Caco-2 (cell line): Measurements from ENCODE around the gene CLIC3. TPM values are rescaled to one million over a fixed set of nuclear protein-coding genes. Genes with fewer than 3 reads are reported as not detected.

Experiments used
- BruUV-seq: library from RNA; stranded (reverse); fragments of 400-500 nt; replicated peaks from 2 replicates; lab custom pipeline; 2021; lab: Mats Ljungman, UMichigan
- CTCF ChIA-PET: fragments of 300-600 bp; sonication (Branson Sonifier 250); formaldehyde crosslinking; loops from one replicate; lab custom pipeline; 2022; ENCODE audit warnings: antibody characterized with exemption; lab: Charles Lee
- POLR2A ChIA-PET: fragments of 300-600 bp; sonication (Branson Sonifier 250); formaldehyde crosslinking; loops from one replicate; lab custom pipeline; 2022; ENCODE audit warnings: antibody characterized with exemption; lab: Charles Lee
- DNase-seq, 2 experiments: peaks; one replicate each; pipeline versions ENCODE4 v3.0.0 to v3.0.0-alpha.2; 2020 to 2022
- H3K27me3 ChIP-seq: replicated peaks from 2 replicates; pipeline ENCODE4 v1.6.0; 2011; ENCODE audit warnings: low read length; ENCODE audit not compliant: control insufficient read depth, insufficient read depth
- H3K36me3 ChIP-seq: 2 replicates; pipeline ENCODE4 v1.5.1; 2011; ENCODE audit warnings: low read length; ENCODE audit not compliant: control insufficient read depth, insufficient read depth
- H3K4me1 ChIP-seq: fragments of 250-450 bp; sonication (Bioruptor Pico); 2 replicates; pipeline ENCODE4 v1.5.1; 2020; ENCODE audit warnings: mild to moderate bottlenecking
- H3K4me3 ChIP-seq: 2 replicates; pipeline ENCODE4 v1.5.1; 2011; ENCODE audit warnings: low read depth, mild to moderate bottlenecking, control low read depth, low read length
- H3K9me3 ChIP-seq: fragments of 250-450 bp; sonication (Bioruptor Pico); 2 replicates; pipeline ENCODE4 v1.5.1; 2020; ENCODE audit warnings: mild to moderate bottlenecking, moderate library complexity
- H3K27ac Mint-ChIP-seq: one replicate; pipeline ENCODE4 v1.8.0; 2022; ENCODE audit warnings: mixed read lengths; ENCODE audit not compliant: unreplicated experiment
- H3K27me3 Mint-ChIP-seq: one replicate; pipeline ENCODE4 v1.8.0; 2022; ENCODE audit warnings: mixed read lengths; ENCODE audit not compliant: insufficient read depth, unreplicated experiment
- H3K36me3 Mint-ChIP-seq: one replicate; pipeline ENCODE4 v1.8.0; 2022; ENCODE audit warnings: mild to moderate bottlenecking, mixed read lengths; ENCODE audit not compliant: insufficient read depth, unreplicated experiment
- H3K4me1 Mint-ChIP-seq: one replicate; pipeline ENCODE4 v1.8.0; 2022; ENCODE audit warnings: low read depth, mixed read lengths; ENCODE audit not compliant: unreplicated experiment
- H3K4me3 Mint-ChIP-seq: one replicate; pipeline ENCODE4 v1.8.0; 2022; ENCODE audit warnings: mild to moderate bottlenecking, moderate library complexity, mixed read lengths; ENCODE audit not compliant: unreplicated experiment
- H3K9me3 Mint-ChIP-seq: one replicate; pipeline ENCODE4 v1.8.0; 2022; ENCODE audit warnings: mixed read lengths; ENCODE audit not compliant: unreplicated experiment
- intact Hi-C: fragments of 100-400 bp; cut with micrococcal nuclease; formaldehyde crosslinking; loops from one replicate; pipeline ENCODE4 v1.10.0; 2022; ENCODE audit not compliant: unreplicated experiment
- total RNA-seq: library from RNA; stranded (reverse); gene quantifications from 2 replicates; pipeline ENCODE4 v1.2.3, GENCODE V29; 2022
- TF ChIP-seq, protein P1 (sequence below), 2 experiments: fragments of 200-600 bp in 1 of 2; IDR thresholded peaks; 1 replicate in 1 of 2; 2 replicates in 1 of 2; pipeline versions ENCODE4 v1.5.1 to v1.8.0; 2011 to 2022; ENCODE audit warnings: antibody characterized with exemption in 1 of 2, control low read depth in 1 of 2, inconsistent platforms in 1 of 2, low read depth in 1 of 2, low read length in 1 of 2, mild to moderate bottlenecking in 1 of 2, moderate library complexity in 1 of 2; ENCODE audit not compliant: insufficient read depth in 1 of 2, severe bottlenecking in 1 of 2, unreplicated experiment in 1 of 2

CLIC3 gene
- total RNA-seq, 1 experiment from 2014 or later = 4.7 TPM

DNA sequence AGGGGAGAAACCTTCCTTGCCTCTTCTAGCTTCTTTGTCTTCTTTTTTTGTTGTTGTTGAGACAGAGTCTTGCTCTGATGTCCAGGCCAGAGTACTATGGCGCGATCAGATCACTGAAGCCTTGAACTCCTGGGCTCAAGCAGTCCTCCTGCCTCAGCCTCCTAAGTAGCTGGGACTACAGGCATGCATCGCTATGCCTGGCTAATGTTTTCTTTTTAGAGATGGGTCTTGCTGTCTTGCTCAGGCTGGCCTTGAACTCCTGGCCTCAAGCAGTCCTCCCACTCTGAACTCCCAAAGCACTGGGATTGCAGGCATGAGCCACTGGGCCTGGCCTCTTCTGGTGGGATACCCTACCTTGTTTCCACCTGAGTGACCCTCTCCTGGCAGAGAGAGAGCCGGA lies 7.5 kb downstream of the CLIC3 start:
- H3K27me3 ChIP-seq = no peaks in the 10 kb centered on the region
- DNase-seq = no peak
- no TSS peak for BruUV-seq
- Mint-ChIP-seq H3K4me3 (no peak overlapping the region), H3K36me3 (peaks cover 18% of the 10 kb centered on the region), H3K27ac (peak overlapping the region; percentile 14), H3K9me3 (no peaks in the 10 kb centered on the region), H3K27me3 (no peaks in the 10 kb centered on the region), H3K4me1 (peaks cover 30% of the 10 kb centered on the region)
- intact Hi-C loops = no loop called here
- H3K4me3 ChIP-seq = no peak overlapping the region
- TF ChIP-seq, protein P1, sequence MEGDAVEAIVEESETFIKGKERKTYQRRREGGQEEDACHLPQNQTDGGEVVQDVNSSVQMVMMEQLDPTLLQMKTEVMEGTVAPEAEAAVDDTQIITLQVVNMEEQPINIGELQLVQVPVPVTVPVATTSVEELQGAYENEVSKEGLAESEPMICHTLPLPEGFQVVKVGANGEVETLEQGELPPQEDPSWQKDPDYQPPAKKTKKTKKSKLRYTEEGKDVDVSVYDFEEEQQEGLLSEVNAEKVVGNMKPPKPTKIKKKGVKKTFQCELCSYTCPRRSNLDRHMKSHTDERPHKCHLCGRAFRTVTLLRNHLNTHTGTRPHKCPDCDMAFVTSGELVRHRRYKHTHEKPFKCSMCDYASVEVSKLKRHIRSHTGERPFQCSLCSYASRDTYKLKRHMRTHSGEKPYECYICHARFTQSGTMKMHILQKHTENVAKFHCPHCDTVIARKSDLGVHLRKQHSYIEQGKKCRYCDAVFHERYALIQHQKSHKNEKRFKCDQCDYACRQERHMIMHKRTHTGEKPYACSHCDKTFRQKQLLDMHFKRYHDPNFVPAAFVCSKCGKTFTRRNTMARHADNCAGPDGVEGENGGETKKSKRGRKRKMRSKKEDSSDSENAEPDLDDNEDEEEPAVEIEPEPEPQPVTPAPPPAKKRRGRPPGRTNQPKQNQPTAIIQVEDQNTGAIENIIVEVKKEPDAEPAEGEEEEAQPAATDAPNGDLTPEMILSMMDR (IDR thresholded peaks at IDR 0.05; ENCODE audit: insufficient read depth in 1 of 2, low read depth in 1 of 2, low read length in 1 of 2, severe bottlenecking in 1 of 2, unreplicated experiment in 1 of 2) = no peak
- H3K36me3 ChIP-seq = no peaks in the 10 kb centered on the region
- ChIA-PET POLR2A (no interaction called here), CTCF (interaction anchor here (0.6 to 1.4 kb wide), 5 partner anchors 41 to 616 kb away, joined by 3 to 4 read pairs (median 3); no protein-coding TSS in a partner anchor)
- H3K9me3 ChIP-seq = no peaks in the 10 kb centered on the region
- peaks cover 39% of the 10 kb centered on the region for H3K4me1 ChIP-seq

DNA sequence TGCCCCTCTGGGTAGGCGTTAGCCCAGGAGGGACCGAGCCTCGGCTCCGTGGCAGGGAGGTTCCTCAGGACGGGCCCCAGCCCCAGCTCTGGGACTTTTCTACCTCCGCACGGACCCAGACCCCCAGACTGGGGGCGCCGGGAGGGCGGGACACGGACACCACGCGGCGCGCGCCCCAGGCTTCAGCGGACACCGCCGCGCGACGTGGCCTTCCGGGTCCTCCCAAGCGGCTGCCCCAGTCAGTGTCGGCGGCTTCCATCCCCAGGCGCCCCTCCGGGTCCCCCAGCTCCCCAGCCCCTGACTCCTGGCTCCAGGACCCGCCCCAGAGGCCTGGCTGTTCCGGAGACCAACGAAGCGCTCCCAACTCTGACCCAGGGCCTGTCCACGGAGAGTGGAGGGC lies 10.5 kb downstream of the CLIC3 start:
- H3K9me3 Mint-ChIP-seq = no peaks in the 10 kb centered on the region
- H3K4me3 Mint-ChIP-seq = no peak overlapping the region
- H3K4me1 Mint-ChIP-seq = peaks cover 30% of the 10 kb centered on the region
- peaks cover 11% of the 10 kb centered on the region for H3K36me3 Mint-ChIP-seq
- no TSS peak for BruUV-seq
- no peaks in the 10 kb centered on the region for H3K27me3 ChIP-seq
- no peak overlapping the region for H3K4me3 ChIP-seq
- H3K4me1 ChIP-seq = peaks cover 27% of the 10 kb centered on the region
- no peak for DNase-seq
- no peak overlapping the region for H3K27ac Mint-ChIP-seq
- CTCF ChIA-PET = interaction anchor here (1.0 kb wide), 1 partner anchor 43 kb away, joined by 3 read pairs; no protein-coding TSS in a partner anchor
- H3K36me3 ChIP-seq = no peaks in the 10 kb centered on the region
- H3K27me3 Mint-ChIP-seq = no peaks in the 10 kb centered on the region
- no peaks in the 10 kb centered on the region for H3K9me3 ChIP-seq
- intact Hi-C loops = no loop called here
- TF ChIP-seq, protein P1 (IDR thresholded peaks at IDR 0.05; ENCODE audit: insufficient read depth in 1 of 2, low read depth in 1 of 2, low read length in 1 of 2, severe bottlenecking in 1 of 2, unreplicated experiment in 1 of 2) = no peak
- POLR2A ChIA-PET = no interaction called here

DNA sequence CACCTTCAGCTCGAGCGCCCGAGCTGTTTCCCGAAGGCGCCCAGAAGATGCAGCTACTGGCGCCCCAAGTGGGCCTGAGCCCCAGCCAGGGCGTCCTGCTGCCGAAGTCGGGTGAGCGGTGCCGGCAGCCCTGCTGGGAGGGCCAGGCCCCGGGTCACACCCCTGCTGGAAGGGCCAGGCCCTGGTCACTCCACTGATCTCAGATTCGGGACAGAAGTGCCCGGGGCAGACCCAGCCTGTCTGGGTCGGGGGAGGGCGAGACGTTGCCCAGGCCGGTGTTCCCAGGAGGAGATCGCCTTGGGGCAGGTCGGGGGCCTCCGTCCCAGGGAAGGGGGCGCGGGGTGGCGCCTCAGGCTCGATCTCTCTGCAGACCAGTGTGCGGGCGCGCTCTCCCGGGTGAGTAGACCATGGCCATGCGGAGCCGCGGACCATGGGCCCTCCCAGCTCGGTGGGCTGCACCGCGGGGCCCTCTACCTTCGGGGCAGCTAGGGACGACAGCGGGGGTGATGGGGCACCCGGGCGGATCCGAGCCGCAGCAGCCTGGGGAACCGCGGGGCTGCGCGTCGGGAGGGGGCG lies 11.3 kb downstream of the CLIC3 start:
- TF ChIP-seq, protein P1 (IDR thresholded peaks at IDR 0.05; ENCODE audit: insufficient read depth in 1 of 2, low read depth in 1 of 2, low read length in 1 of 2, severe bottlenecking in 1 of 2, unreplicated experiment in 1 of 2) = no peak
- peaks cover 23% of the 10 kb centered on the region for H3K4me1 Mint-ChIP-seq
- peaks cover 6% of the 10 kb centered on the region for H3K36me3 Mint-ChIP-seq
- no TSS peak for BruUV-seq
- POLR2A ChIA-PET = no interaction called here
- Histone ChIP-seq H3K27me3 (no peaks in the 10 kb centered on the region), H3K4me1 (peaks cover 19% of the 10 kb centered on the region), H3K4me3 (no peak overlapping the region), H3K36me3 (no peaks in the 10 kb centered on the region), H3K9me3 (no peaks in the 10 kb centered on the region)
- H3K9me3 Mint-ChIP-seq = no peaks in the 10 kb centered on the region
- no peak for DNase-seq
- CTCF ChIA-PET = interaction anchor here (0.6 kb wide), 1 partner anchor 91 kb away, joined by 8 read pairs; no protein-coding TSS in a partner anchor
- no peaks in the 10 kb centered on the region for H3K27me3 Mint-ChIP-seq
- no peak overlapping the region for H3K27ac Mint-ChIP-seq
- no peak overlapping the region for H3K4me3 Mint-ChIP-seq
- intact Hi-C loops = no loop called here
